ENCODE results near the gene SCN1A. TPM values are rescaled to one million over a fixed set of nuclear protein-coding genes. Genes with fewer than 3 reads are reported as not detected.

Gene SCN1A
- total RNA-seq, 1 donor from 2014 or later, result 0.26 TPM

- Mint-ChIP-seq H3K27ac (no peak overlapping the region), H3K4me3 (ENCODE audit: low read depth) (no peak overlapping the region), H3K9me3 (ENCODE audit: low read depth) (no peaks in the 10 kb centered on the region), H3K36me3 (ENCODE audit: insufficient read depth) (no peaks in the 10 kb centered on the region), H3K27me3 (no peaks in the 10 kb centered on the region), H3K4me1 (ENCODE audit: low read depth) (peaks cover 4% of the 10 kb centered on the region)
- TF ChIP-seq CTCF (IDR thresholded peaks at IDR 0.05; ENCODE audit: unreplicated experiment), result no peak
- DNase-seq (ENCODE audit: low spot score, unreplicated experiment), result no peak
Observed at GRCh38 chr2:166074011-166074410, 53.8 kb downstream of the SCN1A start.

GRCh38 chr2:166070231-166070630 lies 57.6 kb downstream of the SCN1A start:
- Mint-ChIP-seq H3K27ac (no peak overlapping the region), H3K4me3 (ENCODE audit: low read depth) (no peak overlapping the region), H3K9me3 (ENCODE audit: low read depth) (no peaks in the 10 kb centered on the region), H3K36me3 (ENCODE audit: insufficient read depth) (no peaks in the 10 kb centered on the region), H3K27me3 (no peaks in the 10 kb centered on the region), H3K4me1 (ENCODE audit: low read depth) (peaks cover 4% of the 10 kb centered on the region)
- no peak for TF ChIP-seq CTCF (IDR thresholded peaks at IDR 0.05; ENCODE audit: unreplicated experiment)
- no peak for DNase-seq (ENCODE audit: low spot score, unreplicated experiment)

- no peak overlapping the region for H3K27ac Mint-ChIP-seq
- no peaks in the 10 kb centered on the region for H3K9me3 Mint-ChIP-seq (ENCODE audit: low read depth)
- peaks cover 4% of the 10 kb centered on the region for H3K4me1 Mint-ChIP-seq (ENCODE audit: low read depth)
- H3K36me3 Mint-ChIP-seq (ENCODE audit: insufficient read depth), result no peaks in the 10 kb centered on the region
- DNase-seq (ENCODE audit: low spot score, unreplicated experiment), result no peak
- TF ChIP-seq CTCF (IDR thresholded peaks at IDR 0.05; ENCODE audit: unreplicated experiment), result no peak
- H3K4me3 Mint-ChIP-seq (ENCODE audit: low read depth), result no peak overlapping the region
- no peaks in the 10 kb centered on the region for H3K27me3 Mint-ChIP-seq
Observed at GRCh38 chr2:166068981-166069380, 58.8 kb downstream of the SCN1A start.

- Mint-ChIP-seq H3K27ac (no peak overlapping the region), H3K9me3 (ENCODE audit: low read depth) (no peaks in the 10 kb centered on the region), H3K4me3 (ENCODE audit: low read depth) (no peak overlapping the region), H3K36me3 (ENCODE audit: insufficient read depth) (no peaks in the 10 kb centered on the region), H3K4me1 (ENCODE audit: low read depth) (peaks cover 4% of the 10 kb centered on the region), H3K27me3 (no peaks in the 10 kb centered on the region)
- no peak for DNase-seq (ENCODE audit: low spot score, unreplicated experiment)
- TF ChIP-seq CTCF (IDR thresholded peaks at IDR 0.05; ENCODE audit: unreplicated experiment), result no peak
Observed at GRCh38 chr2:166067229-166067628, 60.6 kb downstream of the SCN1A start.

- Mint-ChIP-seq H3K36me3 (ENCODE audit: insufficient read depth) (no peaks in the 10 kb centered on the region), H3K4me1 (ENCODE audit: low read depth) (no peaks in the 10 kb centered on the region), H3K27ac (no peak overlapping the region), H3K4me3 (ENCODE audit: low read depth) (no peak overlapping the region), H3K27me3 (no peaks in the 10 kb centered on the region), H3K9me3 (ENCODE audit: low read depth) (no peaks in the 10 kb centered on the region)
- TF ChIP-seq CTCF (IDR thresholded peaks at IDR 0.05; ENCODE audit: unreplicated experiment), result no peak
- no peak for DNase-seq (ENCODE audit: low spot score, unreplicated experiment)
Observed at GRCh38 chr2:166060191-166060590, 67.6 kb downstream of the SCN1A start.
